Sigmoid colon (tissue), 7 donors: Measurements from ENCODE around the gene DBX2. TPM values are rescaled to one million over a fixed set of nuclear protein-coding genes. Genes with fewer than 3 reads are reported as not detected.

ENCODE experiments used
- DNase-seq: peaks from one replicate; pipeline ENCODE4 v3.0.0-alpha.2; 2019
- H3K27ac ChIP-seq, 4 donors: fragments of 200-600 bp; sonication (generic); one replicate each; pipeline ENCODE4 v1.5.1; 2016 to 2019; ENCODE audit warnings: mild to moderate bottlenecking in 1 of 4
- H3K27me3 ChIP-seq, 3 donors: fragments of 200-600 bp; sonication (generic); one replicate each; pipeline ENCODE4 v1.5.1; 2019; ENCODE audit warnings: mild to moderate bottlenecking in 1 of 3
- H3K36me3 ChIP-seq, 4 donors: fragments of 200-600 bp; sonication (generic); one replicate each; pipeline ENCODE4 v1.5.1; 2016 to 2019
- H3K4me1 ChIP-seq, 4 donors: fragments of 200-600 bp; sonication (generic); one replicate each; pipeline ENCODE4 v1.5.1; 2017 to 2019
- H3K4me3 ChIP-seq, 4 donors: fragments of 200-600 bp; sonication (generic); one replicate each; pipeline ENCODE4 v1.5.1; 2017 to 2019; ENCODE audit warnings: mild to moderate bottlenecking in 2 of 4, moderate library complexity in 1 of 4
- H3K9me3 ChIP-seq, 4 donors: fragments of 200-600 bp in 3 of 4; sonication (generic) in 3 of 4; one replicate each; pipeline versions ENCODE4 v1.5.1 to v1.6.1; 2013 to 2019
- CTCF ChIP-seq, 4 experiments: fragments of 450-650 bp in 3 of 4; fragments of 200-600 bp in 1 of 4; IDR thresholded peaks; one replicate each; pipeline ENCODE4 v1.5.1; 2016 to 2019; ENCODE audit warnings: antibody characterized with exemption in 4 of 4, mild to moderate bottlenecking in 3 of 4, moderate library complexity in 2 of 4
- EP300 ChIP-seq, 4 donors: sonication (generic); formaldehyde crosslinking; IDR thresholded peaks; one replicate each; pipeline ENCODE4 v1.6.1; 2017; ENCODE audit warnings: antibody characterized with exemption in 4 of 4
- POLR2A ChIP-seq, 2 donors: fragments of 450-650 bp; IDR thresholded peaks; one replicate each; pipeline ENCODE4 v1.6.1; 2016; ENCODE audit warnings: antibody characterized with exemption in 2 of 2, mild to moderate bottlenecking in 2 of 2, moderate library complexity in 2 of 2
- POLR2AphosphoS5 ChIP-seq, 4 donors: sonication (generic); formaldehyde crosslinking; IDR thresholded peaks; one replicate each; pipeline ENCODE4 v1.6.1; 2017; ENCODE audit warnings: antibody characterized with exemption in 4 of 4
- WGBS, 2 donors: extraction: QIAGEN DNeasy Blood & Tissue Kit; methylation state at CpG; one replicate each; pipeline ENCODE4 v1.1.7; 2013; 5-methylcytosine and 5-hydroxymethylcytosine counted together
- intact Hi-C: fragments of 100-400 bp; cut with DNase I; formaldehyde crosslinking; loops from one replicate; pipeline ENCODE4 v1.15.1; 2023
- polyA plus RNA-seq, 3 donors: library from polyadenylated mRNA; stranded (reverse); fragments of 200-250 nt; gene quantifications; one replicate each; pipeline ENCODE4 v1.2.3, GENCODE V29; 2013
- total RNA-seq, 4 donors: library from RNA; depleted of rRNA; stranded (reverse); fragments of >200 nt; gene quantifications; one replicate each; pipeline ENCODE4 v1.1.0, GENCODE V29; 2016
- donor health status: healthy with polysubstance abuse.
- donor health status: Bipolar disorder and iron deficiency.
- donor health status: healthy.

DBX2 gene
- total and polyA plus RNA-seq, 7 donors, result under 0.01 to 0.16 (median 0.01) TPM; not detected in 4

- Histone ChIP-seq H3K27ac (no peak overlapping the region), H3K9me3 (no peaks in the 10 kb centered on the region), H3K27me3 (no peaks in the 10 kb centered on the region), H3K36me3 (no peaks in the 10 kb centered on the region), H3K4me3 (no peak overlapping the region), H3K4me1 (no peaks in the 10 kb centered on the region)
- no peak for DNase-seq
- TF ChIP-seq CTCF (IDR thresholded peaks at IDR 0.05) (no peak), EP300 (IDR thresholded peaks at IDR 0.05) (no peak), POLR2A (IDR thresholded peaks at IDR 0.05) (no peak), POLR2AphosphoS5 (IDR thresholded peaks at IDR 0.05) (no peak)
- intact Hi-C loops, result no loop called here
Observed at GRCh38 chr12:45060976-45061375, 10.1 kb upstream of the DBX2 start.

GRCh38 chr12:45051572-45052125 is 750 bp upstream of the DBX2 start:
- intact Hi-C loops, result no loop called here
- peaks cover 7 to 45% (median 20%) of the 10 kb centered on the region in 3 donors for H3K27me3 ChIP-seq

GRCh38 chr12:45049912-45050750 is 768 bp downstream of the DBX2 start:
- peak overlapping the region in 3 of 4 donors; percentile 24 to 46 (median 44) for H3K4me3 ChIP-seq
- no peak for TF ChIP-seq POLR2AphosphoS5 (IDR thresholded peaks at IDR 0.05)
- no peak for TF ChIP-seq CTCF (IDR thresholded peaks at IDR 0.05)
- TF ChIP-seq POLR2A (IDR thresholded peaks at IDR 0.05), result no peak
- no peak for TF ChIP-seq EP300 (IDR thresholded peaks at IDR 0.05)

More at GRCh38 chr12:45051572-45052125, 750 bp upstream of the DBX2 start:
- WGBS, 2 donors, result 19 to 21% methylated on average over 17 of the region's 17 CpGs
- H3K4me3 ChIP-seq, result peak overlapping the region; percentile 6 to 46 (median 34)
- peaks cover 0 to 15% (median 12%) of the 10 kb centered on the region in 4 donors for H3K4me1 ChIP-seq
- H3K27ac ChIP-seq, result peak overlapping the region in 1 of 4 donors; percentile 18
- H3K36me3 ChIP-seq, result no peaks in the 10 kb centered on the region
- no peaks in the 10 kb centered on the region for H3K9me3 ChIP-seq
- TF ChIP-seq POLR2A (IDR thresholded peaks at IDR 0.05), result no peak
- no peak for TF ChIP-seq POLR2AphosphoS5 (IDR thresholded peaks at IDR 0.05)
- no peak for TF ChIP-seq CTCF (IDR thresholded peaks at IDR 0.05)
- no peak for TF ChIP-seq EP300 (IDR thresholded peaks at IDR 0.05)
- DNase-seq, result no peak

GRCh38 chr12:45042599-45042998 is 8.3 kb downstream of the DBX2 start:
- TF ChIP-seq CTCF (IDR thresholded peaks at IDR 0.05), result no peak
- TF ChIP-seq EP300 (IDR thresholded peaks at IDR 0.05), result no peak
- TF ChIP-seq POLR2A (IDR thresholded peaks at IDR 0.05), result no peak
- no peak for TF ChIP-seq POLR2AphosphoS5 (IDR thresholded peaks at IDR 0.05)
- H3K27me3 ChIP-seq, result no peaks in the 10 kb centered on the region
- no peak overlapping the region for H3K27ac ChIP-seq
- no peak for DNase-seq
- H3K36me3 ChIP-seq, result no peaks in the 10 kb centered on the region
- WGBS, 2 donors, result 73 to 84% methylated on average over 5 of the region's 5 CpGs
- H3K9me3 ChIP-seq, result no peaks in the 10 kb centered on the region
- H3K4me3 ChIP-seq, result no peak overlapping the region
- no peaks in the 10 kb centered on the region for H3K4me1 ChIP-seq
- intact Hi-C loops, result no loop called here

More at GRCh38 chr12:45049912-45050750, 768 bp downstream of the DBX2 start:
- WGBS, 2 donors, result 6 to 15% methylated on average over 52 of the region's 52 CpGs
- DNase-seq, result no peak
- Histone ChIP-seq H3K27me3 (peaks cover 7 to 45% (median 20%) of the 10 kb centered on the region in 3 donors), H3K9me3 (no peaks in the 10 kb centered on the region), H3K4me1 (peaks cover 0 to 15% (median 12%) of the 10 kb centered on the region in 4 donors), H3K36me3 (no peaks in the 10 kb centered on the region), H3K27ac (no peak overlapping the region)
- intact Hi-C loops, result no loop called here
